HG03442 (cell line): ENCODE data around the gene MEPCE.
A peak's percentile ranks its signal among the peaks of the same experiment; 100 is the strongest.

Experiments
- ATAC-seq: cut with Tn5 transposase; IDR thresholded peaks from one replicate; pipeline ENCODE4 v1.9.1; 2021; ENCODE audit warnings: mild to moderate bottlenecking, moderate library complexity; ENCODE audit not compliant: unreplicated experiment

MEPCE gene

GRCh38 chr7:100457033-100457432 is 27.4 kb downstream of the MEPCE start:
- ATAC-seq, result no peak

DNA sequence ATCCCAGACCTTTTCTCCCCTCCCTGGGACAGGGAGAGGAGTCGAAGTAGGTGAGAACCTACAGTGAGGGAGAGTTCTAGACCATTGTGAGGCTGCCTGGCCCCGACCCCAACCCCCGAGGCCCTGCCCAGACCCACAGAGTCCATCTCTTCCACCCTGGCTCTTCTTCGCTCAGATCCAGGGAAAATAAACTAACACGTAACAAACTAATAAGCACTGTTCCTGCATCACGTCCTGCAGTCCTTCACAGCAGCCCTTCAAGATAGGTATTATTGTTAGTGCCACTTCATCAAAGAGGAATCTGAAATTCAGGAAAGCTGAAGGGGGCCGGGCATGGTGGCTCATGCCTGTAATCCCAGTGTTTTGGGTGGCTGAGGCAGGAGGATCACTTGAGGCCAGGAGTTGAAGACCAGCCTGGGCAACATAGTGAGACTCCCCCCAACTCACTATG is 34.6 kb downstream of the MEPCE start, which contains the start of gene SPACDR:
Gene SPACDR, minus strand, starts transcription at position 51 of the 451 bp plus-strand sequence. CDS start 235 bp downstream, outside the sequence.
- no peak for ATAC-seq

- ATAC-seq, result no peak
Observed at GRCh38 chr7:100464791-100465190, 35.2 kb downstream of the MEPCE start.

DNA sequence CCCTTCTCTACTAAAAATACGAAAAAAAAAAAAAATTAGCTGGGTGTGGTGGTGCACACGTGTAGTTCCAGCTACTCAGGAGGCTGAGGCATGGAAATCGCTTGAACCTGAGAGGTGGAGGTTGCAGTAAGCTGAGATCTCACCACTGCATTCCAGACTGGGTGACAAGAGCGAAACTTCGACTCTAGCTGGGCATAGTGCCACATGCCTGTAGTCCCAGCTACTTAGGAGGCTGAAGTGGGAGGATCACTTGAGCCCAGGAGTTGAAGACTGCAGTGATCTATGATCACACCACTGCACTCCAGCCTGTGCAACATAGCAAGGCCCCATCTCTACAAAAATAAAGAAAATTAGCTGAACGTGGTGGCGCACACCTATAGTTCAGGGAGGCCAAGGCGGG is 35.7 kb downstream of the MEPCE start:
- no peak for ATAC-seq

GRCh38 chr7:100465702-100466311 is 36.2 kb downstream of the MEPCE start:
- ATAC-seq, result no peak

- no peak for ATAC-seq
Observed at GRCh38 chr7:100466653-100467605, 37.3 kb downstream of the MEPCE start.

GRCh38 chr7:100467638-100468373 is 38.2 kb downstream of the MEPCE start:
- ATAC-seq, result no peak

DNA sequence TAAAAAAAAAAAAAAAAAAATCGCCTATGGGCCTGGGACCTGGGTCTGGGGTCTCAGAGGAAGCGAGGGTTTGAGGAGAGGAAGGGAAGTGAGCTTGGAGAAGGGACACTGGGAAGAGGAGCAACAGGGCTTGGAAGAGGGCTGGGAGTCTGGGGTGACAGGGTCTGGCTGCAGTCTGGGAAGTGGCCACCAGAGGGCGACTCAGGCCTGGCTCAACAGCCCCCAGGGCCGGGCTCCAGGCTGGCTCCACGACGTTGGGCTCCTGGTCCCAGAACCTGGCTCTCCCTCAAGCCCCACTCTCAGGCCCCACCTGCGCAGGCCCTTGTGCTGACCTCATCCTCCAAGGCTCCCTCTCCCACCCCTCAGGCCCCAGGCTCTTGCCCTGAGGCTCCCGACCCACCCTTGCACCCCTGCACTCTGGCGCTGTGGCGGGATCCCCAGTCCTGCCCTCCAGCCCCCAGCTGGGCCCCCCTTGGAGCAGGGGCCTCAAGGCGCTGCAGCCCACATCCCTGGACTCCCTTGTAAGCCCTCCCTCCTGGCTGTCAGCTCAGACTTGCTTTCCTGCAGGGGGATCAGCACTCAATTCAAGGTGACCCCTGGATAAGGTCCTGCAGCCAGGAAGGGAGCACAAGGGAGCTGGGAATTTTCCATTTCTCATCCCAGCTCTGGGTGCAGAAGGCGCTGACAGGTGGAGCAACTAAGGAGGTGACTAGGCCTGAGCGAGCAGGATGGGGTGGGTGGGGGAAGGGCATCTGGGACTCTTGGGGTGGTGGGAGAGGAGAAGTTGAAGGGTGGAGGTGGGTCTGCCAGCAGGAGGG is 39.8 kb downstream of the MEPCE start:
- peak; percentile 49 for ATAC-seq

DNA sequence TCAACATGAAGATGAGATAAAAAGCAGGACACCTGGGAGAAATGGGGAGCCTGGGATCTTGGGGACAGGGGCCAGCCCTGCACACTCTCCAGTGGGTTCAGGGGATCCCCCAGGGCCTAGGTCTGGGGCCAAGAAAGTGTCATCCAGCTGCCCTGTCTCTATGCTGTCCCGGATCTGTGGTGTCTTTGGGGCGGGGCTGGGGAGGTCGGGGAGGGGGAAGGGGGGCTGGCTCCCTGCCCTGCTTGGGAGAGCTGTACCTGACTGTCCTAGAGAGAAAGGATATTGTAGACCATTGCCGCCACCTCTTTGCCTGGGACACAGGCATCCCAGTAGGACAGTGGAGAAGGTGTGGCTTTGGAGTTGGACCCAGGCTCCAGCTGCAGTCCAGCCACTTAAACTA is 41.4 kb downstream of the MEPCE start:
- no peak for ATAC-seq

- ATAC-seq, result no peak
Observed at GRCh38 chr7:100472121-100472851, 42.7 kb downstream of the MEPCE start.

DNA sequence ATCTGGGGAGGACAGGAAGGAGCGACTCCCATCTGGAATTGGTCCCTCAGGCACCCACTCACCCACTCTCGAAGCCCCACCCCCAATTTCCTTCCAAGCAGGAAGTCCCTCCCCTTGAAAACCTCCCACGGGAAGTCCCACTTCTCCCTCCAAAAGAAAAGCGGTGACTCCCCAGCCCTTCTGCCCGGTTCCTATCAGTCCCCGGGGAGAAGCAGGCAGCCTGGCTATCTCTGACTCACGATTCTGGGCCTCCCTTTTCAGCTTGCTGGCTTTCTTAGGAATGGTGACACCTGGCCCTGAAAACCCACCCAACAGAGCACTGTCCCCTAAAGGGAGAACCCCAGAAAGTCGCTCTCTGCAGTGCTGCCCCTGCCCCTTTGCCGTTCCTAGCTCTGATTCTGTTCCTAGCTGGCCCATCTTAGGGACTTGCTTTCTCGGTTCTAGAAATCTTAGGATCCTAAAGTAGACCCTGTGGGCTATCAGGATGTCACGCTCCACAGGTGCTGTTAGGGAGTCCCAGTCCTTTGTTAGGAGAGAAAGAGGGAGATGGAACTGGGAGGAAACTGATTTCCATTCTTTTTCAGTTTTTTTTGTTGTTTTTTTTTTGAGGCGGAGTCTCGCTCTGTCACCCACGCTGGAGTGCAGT is 43.3 kb downstream of the MEPCE start:
- no peak for ATAC-seq

DNA sequence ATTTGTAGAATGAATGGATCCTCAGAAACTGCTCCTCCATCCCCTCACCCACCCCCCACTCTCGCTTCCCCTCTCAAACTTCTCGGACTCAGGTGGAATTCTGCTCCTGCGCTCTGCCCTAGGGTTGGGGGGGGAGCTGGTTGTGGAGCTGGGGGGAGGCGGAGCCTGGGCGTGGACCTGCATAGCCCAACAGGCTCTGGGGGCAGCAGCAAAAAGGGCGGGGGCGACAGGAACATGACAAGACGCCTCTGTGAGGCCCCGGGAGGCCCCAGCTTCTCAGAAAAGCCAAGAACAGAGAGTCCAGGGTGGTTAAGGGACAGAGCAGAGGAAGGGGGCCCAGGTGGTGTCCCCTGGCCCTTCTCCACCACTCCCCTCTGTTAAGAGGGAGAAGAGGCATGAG is 45.9 kb downstream of the MEPCE start:
- no peak for ATAC-seq

DNA sequence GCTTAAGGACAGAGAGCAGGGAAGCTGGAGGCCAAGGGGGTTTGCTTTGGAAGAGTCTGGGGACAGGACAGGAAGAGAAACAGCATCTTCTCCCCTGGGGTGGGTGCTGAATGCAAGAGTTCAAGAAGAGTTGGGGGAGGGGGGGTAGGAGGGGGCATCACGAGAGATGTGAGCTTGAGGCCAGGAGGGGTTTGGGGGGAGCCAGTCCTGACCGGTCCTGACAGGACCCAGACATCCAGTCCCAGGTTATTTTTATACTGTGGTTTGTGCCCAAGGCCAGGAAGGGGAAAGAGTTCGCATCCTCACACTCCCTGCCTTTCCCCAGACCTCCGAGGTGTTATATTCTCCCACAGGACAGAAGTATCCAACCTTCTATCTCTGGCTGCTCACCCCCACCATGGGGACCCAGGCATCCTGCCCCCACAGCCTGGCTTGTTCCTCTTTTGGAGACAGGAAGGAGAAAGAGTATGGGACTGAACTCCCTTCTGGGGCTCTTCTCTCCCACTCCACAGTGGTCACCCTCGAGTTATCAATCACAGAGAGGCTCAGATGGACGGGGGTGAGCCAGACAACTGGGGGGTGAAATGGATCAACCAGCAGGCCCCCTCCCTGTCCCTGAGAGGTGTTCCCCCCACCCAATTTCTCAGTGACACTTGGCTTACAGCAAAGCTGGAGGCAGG is 46.6 kb downstream of the MEPCE start:
- ATAC-seq, result no peak

GRCh38 chr7:100476903-100477870 is 47.6 kb downstream of the MEPCE start:
- no peak for ATAC-seq

- no peak for ATAC-seq
Observed at GRCh38 chr7:100477871-100478267, 48.2 kb downstream of the MEPCE start.

GRCh38 chr7:100478958-100479660 is 49.5 kb downstream of the MEPCE start, which contains the start of gene TSC22D4:
Gene TSC22D4, minus strand, starts transcription at chr7:100479214. Its CDS starts 1,176 bp downstream, at chr7:100478038.
- ATAC-seq, result no peak

DNA sequence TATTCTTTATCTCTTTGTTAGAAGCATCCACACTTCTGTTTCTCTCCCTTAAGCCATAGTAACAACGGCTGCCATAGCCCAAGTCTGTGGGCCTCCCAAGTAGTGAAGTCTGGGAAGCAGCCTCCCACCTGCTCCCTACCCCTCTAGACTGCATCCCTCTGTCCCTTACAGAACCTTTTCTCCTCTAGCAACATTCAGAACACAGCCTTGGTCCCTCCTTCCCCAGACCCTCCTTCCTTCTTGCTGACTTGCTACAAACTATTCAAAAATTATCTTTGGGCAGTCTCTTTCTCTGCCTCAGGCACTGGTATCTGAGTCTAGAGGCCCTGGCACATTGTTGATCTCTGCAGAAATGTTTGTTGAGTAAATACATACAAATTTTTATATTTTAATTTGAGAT is 51.8 kb downstream of the MEPCE start:
- no peak for ATAC-seq
